HG02973 (cell line): ENCODE data around the gene MAN2B1.
"Not testable (repeated sequence)": the region's sequence is repeated elsewhere in the genome, so short reads cannot be mapped to it uniquely, and the experiment has no call there.

ENCODE experiments used
- ATAC-seq: cut with Tn5 transposase; IDR thresholded peaks from one replicate; pipeline ENCODE4 v1.9.1; 2021; ENCODE audit warnings: moderate library complexity; ENCODE audit not compliant: unreplicated experiment

MAN2B1 gene

GRCh38 chr19:12623361-12624031, 43.0 kb downstream of the MAN2B1 start:
- ATAC-seq: no peak

- ATAC-seq: not testable (repeated sequence)
Observed at GRCh38 chr19:12621253-12622024, 45.1 kb downstream of the MAN2B1 start.

GRCh38 chr19:12617646-12618045, 48.9 kb downstream of the MAN2B1 start:
- no peak for ATAC-seq

GRCh38 chr19:12611361-12611699, 55.2 kb downstream of the MAN2B1 start:
- ATAC-seq: no peak

- peak; percentile 68 for ATAC-seq
Observed at GRCh38 chr19:12610540-12611360, 55.8 kb downstream of the MAN2B1 start, which contains the start of the genes ZNF490 and ZNF791. ZNF490 (minus strand) TSS chr19:12610813; CDS start chr19:12610680, 133 bp downstream. ZNF791 (plus strand) TSS chr19:12610920; CDS start chr19:12611080, 160 bp downstream.

GRCh38 chr19:12607631-12608030, 58.9 kb downstream of the MAN2B1 start:
- ATAC-seq: no peak

- ATAC-seq: no peak
Observed at GRCh38 chr19:12606796-12607195, 59.7 kb downstream of the MAN2B1 start.

GRCh38 chr19:12603714-12604113, 62.8 kb downstream of the MAN2B1 start:
- peak; percentile 72 for ATAC-seq

- ATAC-seq: no peak
Observed at GRCh38 chr19:12597594-12597993, 68.9 kb downstream of the MAN2B1 start.

- ATAC-seq: no peak
Observed at GRCh38 chr19:12596927-12597548, 69.5 kb downstream of the MAN2B1 start.
